ENCODE measurements around the gene HORMAD2. TPM values are rescaled to one million over a fixed set of nuclear protein-coding genes. Genes with fewer than 3 reads are reported as not detected.
A peak's percentile ranks its signal among the peaks of the same experiment; 100 is the strongest.

The HORMAD2 gene
- total RNA-seq, 1 experiment from 2014 or later: not detected

DNA sequence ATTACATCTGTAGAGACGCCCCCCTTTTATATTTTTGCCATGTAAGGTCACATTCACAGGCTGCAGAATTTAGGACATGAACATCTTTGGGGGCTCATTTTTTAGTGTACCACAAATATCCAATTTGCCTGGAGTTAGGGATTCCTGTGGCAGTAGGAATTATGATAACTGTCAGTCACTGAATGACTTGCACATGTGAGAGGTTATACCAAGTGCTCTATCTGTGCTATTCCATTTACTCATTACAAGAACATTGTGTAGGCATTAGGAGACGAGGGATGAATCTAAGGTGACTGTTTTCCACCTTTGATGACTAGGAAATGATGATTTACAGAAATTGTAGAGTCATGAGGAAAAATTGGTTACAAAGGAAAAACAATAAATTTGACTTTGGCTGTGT lies 87.0 kb downstream of the HORMAD2 start:
- DNase-seq (ENCODE audit: low spot score): no peak

GRCh38 chr22:30167734-30168133 lies 87.5 kb downstream of the HORMAD2 start:
- DNase-seq (ENCODE audit: low spot score): no peak

GRCh38 chr22:30169002-30169401 lies 88.7 kb downstream of the HORMAD2 start:
- no peak for DNase-seq (ENCODE audit: low spot score)

DNA sequence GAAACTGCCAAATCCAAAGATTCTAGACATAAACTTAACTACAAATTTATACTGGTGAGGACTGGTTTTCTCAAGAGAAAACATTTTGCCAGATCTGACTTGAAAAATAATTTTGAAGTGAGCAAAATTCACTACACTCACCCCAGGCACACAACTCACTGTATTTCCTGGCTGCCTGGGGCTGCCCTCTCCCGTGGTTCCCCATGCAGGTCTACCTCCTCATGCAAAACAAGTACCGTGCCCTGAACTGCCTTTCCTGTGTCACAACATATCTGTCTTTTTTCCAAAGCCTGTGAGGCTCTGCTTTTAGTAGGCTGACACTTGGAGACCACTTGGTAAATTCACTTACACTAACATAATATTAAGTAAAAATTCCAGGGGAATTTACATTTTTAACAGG lies 89.9 kb downstream of the HORMAD2 start:
- no peak for DNase-seq (ENCODE audit: low spot score)

GRCh38 chr22:30171008-30171407 lies 90.7 kb downstream of the HORMAD2 start:
- DNase-seq (ENCODE audit: low spot score): no peak

- no peak for DNase-seq (ENCODE audit: low spot score)
Measured at GRCh38 chr22:30175690-30176288, 95.5 kb downstream of the HORMAD2 start.

- DNase-seq (ENCODE audit: low spot score): no peak
Measured at GRCh38 chr22:30176431-30176830, 96.2 kb downstream of the HORMAD2 start.

DNA sequence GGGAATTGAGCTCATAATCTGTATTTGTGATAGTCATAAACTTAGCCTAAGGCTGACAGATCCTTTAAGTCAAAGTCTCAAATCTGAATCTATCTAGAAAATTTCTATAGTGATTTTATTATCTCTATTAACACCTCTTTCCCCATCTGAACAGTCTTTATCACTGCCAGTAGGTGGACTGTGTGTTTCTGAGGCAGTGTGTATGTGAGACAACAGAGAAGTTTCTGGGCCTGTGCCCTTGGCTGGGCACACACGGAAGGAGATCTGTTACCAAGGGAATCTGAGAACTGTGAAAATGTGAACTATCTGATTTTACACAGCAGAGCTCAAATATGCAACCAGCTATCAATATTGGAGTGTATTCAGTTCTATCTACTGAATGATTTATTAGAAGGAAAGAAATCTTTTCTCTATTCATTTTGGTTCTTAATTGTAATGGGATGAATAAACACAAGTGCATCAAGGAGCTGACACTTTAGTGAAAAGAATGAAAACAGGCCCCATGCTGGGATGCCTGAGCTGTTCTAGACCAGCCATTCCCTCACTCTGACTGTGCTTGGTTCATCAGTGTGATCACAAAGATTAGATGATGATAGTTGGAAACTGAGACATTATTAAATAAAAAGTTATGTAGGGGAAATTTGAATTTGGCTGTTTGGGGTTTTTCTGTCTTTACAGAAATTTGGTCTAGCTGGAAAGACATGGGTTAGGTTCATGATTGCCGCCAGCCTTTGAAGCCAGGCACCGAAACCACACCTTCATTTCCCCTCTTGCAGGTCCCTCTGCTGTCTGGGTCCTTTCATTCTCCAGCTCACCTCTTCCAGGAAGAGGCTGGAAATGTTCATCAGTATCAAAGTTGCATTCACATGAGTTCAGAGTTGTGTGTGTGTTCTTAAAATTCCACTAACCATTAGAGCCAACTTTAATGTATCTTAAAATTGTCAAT lies 98.2 kb downstream of the HORMAD2 start:
- peak; percentile 7 for DNase-seq (ENCODE audit: low spot score)

DNA sequence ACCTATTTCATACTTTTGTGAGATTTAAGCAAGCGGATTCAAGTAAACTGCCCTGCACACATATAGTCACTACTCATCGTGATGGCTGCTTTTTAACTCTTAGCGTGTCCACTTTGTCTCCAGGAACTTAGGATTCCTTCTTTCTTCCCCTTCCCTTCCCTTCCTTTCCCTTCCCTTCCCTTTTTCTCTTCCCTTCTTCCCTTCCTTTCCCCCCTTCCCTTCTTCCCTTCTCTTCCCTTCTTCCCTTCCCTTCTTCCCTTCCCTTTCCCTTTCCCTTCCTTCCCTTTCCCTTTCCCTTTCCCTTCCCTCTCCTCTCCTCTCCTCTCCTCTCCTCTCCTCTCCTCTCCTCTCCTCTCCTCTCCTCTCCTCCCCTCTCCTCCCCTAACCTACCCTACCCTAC lies 100.4 kb downstream of the HORMAD2 start:
- no peak for DNase-seq (ENCODE audit: low spot score)

DNA sequence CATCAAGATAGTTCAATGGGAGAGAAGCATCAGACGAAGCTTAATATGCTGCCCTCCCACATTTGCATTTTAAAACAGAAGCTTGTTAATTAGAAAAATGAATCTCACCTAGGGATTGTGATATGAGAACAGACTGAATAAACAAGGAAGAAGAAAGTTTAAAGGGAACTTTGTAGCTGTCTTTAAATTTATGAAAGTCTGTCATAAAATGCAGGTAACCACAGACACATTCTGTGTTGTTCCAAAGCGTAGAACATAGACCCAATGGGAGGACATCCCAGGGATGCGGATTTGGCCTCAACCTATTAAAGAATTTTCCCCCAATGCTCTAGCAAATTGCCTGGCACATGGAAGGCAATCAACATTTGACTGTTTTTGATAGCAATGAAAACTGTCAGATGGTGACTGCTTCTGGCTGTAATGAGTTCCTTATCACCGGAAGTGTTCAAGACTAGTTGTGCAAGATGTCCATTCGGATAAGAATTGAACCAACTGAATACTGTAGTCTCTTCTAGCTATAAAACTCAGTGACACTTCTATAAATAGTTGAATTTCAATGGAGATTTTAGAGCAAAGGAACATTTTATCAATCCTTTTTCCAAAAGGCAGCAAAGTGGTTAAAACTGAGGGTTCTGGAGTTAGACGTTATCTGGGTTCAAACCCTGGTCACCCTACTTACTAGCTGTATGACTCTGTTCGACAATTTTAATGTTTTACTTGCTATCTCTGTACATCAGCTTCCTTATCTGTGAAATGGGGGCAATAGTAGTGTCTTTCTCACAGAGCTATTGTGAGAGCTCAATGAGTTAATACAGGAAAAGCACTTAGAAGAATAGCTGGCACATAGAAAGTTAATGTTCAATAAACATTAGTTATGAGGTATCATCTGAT lies 101.4 kb downstream of the HORMAD2 start:
- no peak for DNase-seq (ENCODE audit: low spot score)

DNA sequence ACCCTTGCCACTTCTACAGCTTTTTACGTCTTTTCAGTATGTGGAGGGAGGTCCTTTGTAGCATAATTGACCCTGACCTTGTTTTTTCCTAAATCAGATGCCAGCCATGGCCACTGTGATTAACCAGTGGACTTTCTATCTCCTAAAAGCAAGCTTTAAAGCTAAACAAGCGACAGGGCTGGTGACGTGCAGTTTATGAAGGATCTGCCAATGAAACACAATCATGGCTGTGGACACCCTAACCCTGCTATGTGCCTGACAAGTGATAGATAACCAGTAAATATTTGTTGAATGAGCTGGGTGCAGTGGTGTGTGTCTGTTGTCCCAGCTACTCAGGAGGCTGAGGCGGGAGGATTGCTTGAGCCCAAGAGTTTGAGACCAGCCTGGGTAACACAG lies 102.1 kb downstream of the HORMAD2 start:
- DNase-seq (ENCODE audit: low spot score): no peak

- no peak for DNase-seq (ENCODE audit: low spot score)
Measured at GRCh38 chr22:30182815-30183214, 102.6 kb downstream of the HORMAD2 start.

DNA sequence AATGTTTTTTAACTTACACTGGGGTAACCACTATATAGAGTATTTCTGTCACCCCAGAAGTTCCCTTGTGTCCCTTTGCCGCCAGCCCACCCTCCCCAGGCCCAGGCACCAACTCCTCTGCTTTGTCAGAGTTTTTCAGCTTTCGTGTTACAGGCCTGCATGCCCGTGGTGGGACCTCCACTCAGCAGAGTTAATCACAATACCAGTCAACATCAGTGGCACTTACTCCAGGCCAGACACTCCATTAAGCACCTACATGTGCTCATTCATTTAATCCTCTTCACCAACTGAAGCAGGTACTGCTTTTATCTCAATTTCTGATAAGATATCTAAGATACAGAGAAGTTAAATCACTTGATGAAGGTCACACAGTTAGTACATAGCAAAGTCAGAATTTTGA lies 103.0 kb downstream of the HORMAD2 start:
- no peak for DNase-seq (ENCODE audit: low spot score)

- DNase-seq (ENCODE audit: low spot score): no peak
Measured at GRCh38 chr22:30183861-30184278, 103.6 kb downstream of the HORMAD2 start.

- DNase-seq (ENCODE audit: low spot score): no peak
Measured at GRCh38 chr22:30185129-30185528, 104.9 kb downstream of the HORMAD2 start.

DNA sequence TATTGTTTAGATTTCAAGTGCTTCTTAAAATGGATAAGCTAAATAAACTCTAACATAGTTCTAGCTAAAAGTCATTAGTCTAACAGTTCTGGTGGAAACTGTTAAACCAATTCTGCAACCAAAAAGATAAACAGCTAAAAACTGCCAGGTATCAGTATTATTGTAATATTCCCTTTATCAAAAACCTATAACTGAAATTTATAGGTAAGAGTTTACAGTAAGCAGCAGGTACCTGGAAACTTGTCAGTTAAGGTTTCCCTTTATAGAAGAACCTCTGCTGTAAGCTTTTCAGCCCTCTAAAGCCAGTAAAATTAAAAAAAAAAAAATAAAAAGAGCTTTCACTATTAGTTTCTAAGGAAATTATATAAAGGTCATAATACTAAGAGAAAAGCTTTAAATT lies 105.3 kb downstream of the HORMAD2 start:
- no peak for DNase-seq (ENCODE audit: low spot score)

DNA sequence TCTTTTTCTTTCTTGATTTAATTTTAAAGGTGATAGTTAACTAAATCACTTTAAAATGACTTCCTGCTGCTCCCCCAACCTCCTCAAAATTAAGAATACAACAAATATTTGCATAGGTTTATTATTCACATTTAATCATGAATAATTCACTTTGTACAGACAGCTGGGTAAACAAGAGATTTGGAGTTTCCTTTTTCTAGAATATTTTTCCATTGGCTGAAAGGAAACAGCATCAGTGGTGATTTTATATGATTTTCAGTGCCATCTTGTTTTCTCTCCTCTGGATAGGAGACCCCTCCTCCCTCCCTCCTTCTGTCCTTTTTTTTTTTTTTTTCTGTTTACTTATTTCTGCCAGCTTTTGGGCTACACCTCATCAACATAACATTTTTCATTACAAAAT lies 105.8 kb downstream of the HORMAD2 start:
- no peak for DNase-seq (ENCODE audit: low spot score)

- no peak for DNase-seq (ENCODE audit: low spot score)
Measured at GRCh38 chr22:30186510-30186909, 106.2 kb downstream of the HORMAD2 start.

GRCh38 chr22:30187094-30187493 lies 106.8 kb downstream of the HORMAD2 start:
- DNase-seq (ENCODE audit: low spot score): no peak

GRCh38 chr22:30187529-30188407 lies 107.5 kb downstream of the HORMAD2 start:
- no peak for DNase-seq (ENCODE audit: low spot score)

GRCh38 chr22:30188911-30189310 lies 108.6 kb downstream of the HORMAD2 start:
- no peak for DNase-seq (ENCODE audit: low spot score)
